MCF 10A (cell line): ENCODE data around the gene RNASE7. TPM values are rescaled to one million over a fixed set of nuclear protein-coding genes. Genes with fewer than 3 reads are reported as not detected.

Experiments used
- BruUV-seq: library from RNA; stranded (reverse); fragments of 400-500 nt; replicated peaks from 2 replicates; lab custom pipeline; 2021; lab: Mats Ljungman, UMichigan
- CTCF ChIA-PET: fragments of 300-600 bp; sonication (Branson Sonifier 250); formaldehyde crosslinking; extraction: SDS; loops from one replicate; lab custom pipeline; 2021; ENCODE audit warnings: antibody characterized with exemption, inconsistent platforms; lab: Yijun Ruan, JAX
- POLR2A ChIA-PET: fragments of 300-600, 350-650 bp; sonication (Branson Sonifier 250); formaldehyde crosslinking; extraction: SDS; loops from one replicate; lab custom pipeline; 2020; ENCODE audit warnings: antibody characterized with exemption, inconsistent platforms; lab: Yijun Ruan, JAX
- DNase-seq: peaks from one replicate; pipeline ENCODE4 v3.0.0-alpha.2; 2018; ENCODE audit not compliant: unreplicated experiment
- H3K27ac Mint-ChIP-seq: one replicate; pipeline ENCODE4 v1.8.0; 2022; ENCODE audit warnings: mild to moderate bottlenecking, low read depth, mixed read lengths; ENCODE audit not compliant: unreplicated experiment
- H3K27me3 Mint-ChIP-seq: one replicate; pipeline ENCODE4 v1.8.0; 2022; ENCODE audit warnings: mixed read lengths; ENCODE audit not compliant: insufficient read depth, unreplicated experiment
- H3K36me3 Mint-ChIP-seq: one replicate; pipeline ENCODE4 v1.8.0; 2022; ENCODE audit warnings: mild to moderate bottlenecking, moderate library complexity, mixed read lengths; ENCODE audit not compliant: insufficient read depth, unreplicated experiment
- H3K4me1 Mint-ChIP-seq: one replicate; pipeline ENCODE4 v1.8.0; 2022; ENCODE audit warnings: mixed read lengths; ENCODE audit not compliant: insufficient read depth, unreplicated experiment
- H3K4me3 Mint-ChIP-seq: one replicate; pipeline ENCODE4 v1.8.0; 2022; ENCODE audit warnings: mild to moderate bottlenecking, moderate library complexity, mixed read lengths; ENCODE audit not compliant: unreplicated experiment
- H3K9me3 Mint-ChIP-seq: one replicate; pipeline ENCODE4 v1.8.0; 2022; ENCODE audit warnings: mixed read lengths; ENCODE audit not compliant: unreplicated experiment
- CTCF ChIP-seq: fragments of 200-600 bp; IDR thresholded peaks from one replicate; pipeline ENCODE4 v1.8.0; 2022; ENCODE audit warnings: antibody characterized with exemption, mild to moderate bottlenecking; ENCODE audit not compliant: unreplicated experiment
- intact Hi-C: fragments of 100-400 bp; cut with micrococcal nuclease; formaldehyde crosslinking; loops from 2 replicates; pipeline ENCODE4 v1.14.1; 2022
- total RNA-seq: library from RNA; stranded (reverse); gene quantifications from 2 replicates; pipeline ENCODE4 v1.2.3, GENCODE V29; 2022

RNASE7 gene
- total RNA-seq, 1 experiment from 2014 or later = 10.9 TPM

DNA sequence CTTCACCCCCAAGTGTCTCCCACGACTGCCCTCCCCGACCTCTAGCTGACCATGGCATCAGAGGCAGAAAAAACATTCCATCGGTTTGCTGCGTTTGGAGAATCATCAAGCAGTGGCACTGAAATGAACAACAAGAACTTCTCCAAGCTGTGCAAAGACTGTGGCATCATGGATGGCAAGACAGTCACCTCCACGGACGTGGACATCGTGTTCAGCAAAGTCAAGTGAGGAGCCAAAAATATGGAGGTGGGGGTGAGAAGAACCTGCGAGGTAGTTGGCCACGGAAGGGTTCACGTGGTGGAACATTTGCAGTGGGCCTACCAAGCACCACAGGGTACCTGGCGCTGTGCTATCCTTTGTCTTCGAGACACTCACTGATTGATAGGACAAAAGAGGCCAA is 11.6 kb upstream of the RNASE7 start:
- Mint-ChIP-seq H3K9me3 (no peaks in the 10 kb centered on the region), H3K4me1 (no peaks in the 10 kb centered on the region), H3K27me3 (no peaks in the 10 kb centered on the region), H3K27ac (no peak overlapping the region), H3K36me3 (no peaks in the 10 kb centered on the region), H3K4me3 (no peak overlapping the region)
- BruUV-seq = no TSS peak
- intact Hi-C loops = no loop called here
- ChIA-PET POLR2A (no interaction called here), CTCF (interaction anchor here (0.7 to 6.6 kb wide), 3 partner anchors 10 to 31 kb away, joined by 4 to 104 read pairs (median 25); partner anchors contain the start of gene SLC39A2)
- DNase-seq = no peak
- TF ChIP-seq CTCF = no peak

- no peak overlapping the region for H3K4me3 Mint-ChIP-seq
Observed at GRCh38 chr14:21032326-21033132, 9.6 kb upstream of the RNASE7 start.

DNA sequence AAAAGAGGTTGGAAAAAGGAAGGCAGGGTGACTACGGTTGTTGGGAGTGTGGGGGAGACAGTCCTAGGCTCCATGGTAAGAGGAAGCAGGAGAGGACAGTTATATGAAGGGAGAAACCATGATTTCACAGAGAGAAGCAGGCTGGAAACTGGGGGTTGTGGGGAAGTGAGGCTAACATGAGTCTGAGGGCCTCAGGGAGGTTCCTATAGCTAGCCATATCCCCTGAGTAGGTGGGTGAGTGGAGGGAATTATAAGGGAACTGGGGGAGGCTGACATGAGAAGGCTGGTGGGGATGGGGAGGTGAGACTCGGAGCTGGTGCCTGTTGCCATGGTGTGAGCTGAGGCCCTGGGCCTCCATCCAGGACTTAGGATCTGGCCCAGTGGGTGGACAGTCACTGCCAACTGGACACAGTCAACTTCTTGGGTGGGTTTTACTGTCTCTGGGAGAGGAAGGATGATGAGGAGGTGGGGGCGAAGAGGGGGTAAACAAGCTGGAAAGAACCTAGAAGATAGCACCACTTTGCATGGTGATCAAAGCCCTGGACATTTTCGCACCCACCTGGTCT is 8.9 kb upstream of the RNASE7 start:
- DNase-seq = no peak
- POLR2A ChIA-PET = interaction anchor here (0.5 to 1.0 kb wide), 2 partner anchors 28 to 110 kb away, joined by 3 to 4 read pairs; no protein-coding TSS in a partner anchor
- Mint-ChIP-seq H3K27me3 (no peaks in the 10 kb centered on the region), H3K9me3 (no peaks in the 10 kb centered on the region), H3K4me3 (no peak overlapping the region), H3K36me3 (no peaks in the 10 kb centered on the region), H3K27ac (no peak overlapping the region), H3K4me1 (no peaks in the 10 kb centered on the region)
- CTCF ChIA-PET = interaction anchor here (0.6 to 6.6 kb wide), 14 partner anchors 10 to 349 kb away, joined by 3 to 104 read pairs (median 5); partner anchors contain the start of gene RNASE4
- TF ChIP-seq CTCF = no peak
- BruUV-seq = no TSS peak
- intact Hi-C loops = no loop called here

More at GRCh38 chr14:21032326-21033132, 9.6 kb upstream of the RNASE7 start:
- no TSS peak for BruUV-seq
- Mint-ChIP-seq H3K27ac (no peak overlapping the region), H3K9me3 (no peaks in the 10 kb centered on the region), H3K36me3 (no peaks in the 10 kb centered on the region), H3K27me3 (no peaks in the 10 kb centered on the region), H3K4me1 (no peaks in the 10 kb centered on the region)
- ChIA-PET CTCF (interaction anchor here (0.6 to 6.6 kb wide), 12 partner anchors 8 to 348 kb away, joined by 3 to 104 read pairs (median 5); partner anchors contain the start of gene RNASE4), POLR2A (interaction anchor here (1.0 kb wide), 1 partner anchor 28 kb away, joined by 3 read pairs; no protein-coding TSS in a partner anchor)
- intact Hi-C loops = no loop called here
- TF ChIP-seq CTCF = no peak
- DNase-seq = no peak

DNA sequence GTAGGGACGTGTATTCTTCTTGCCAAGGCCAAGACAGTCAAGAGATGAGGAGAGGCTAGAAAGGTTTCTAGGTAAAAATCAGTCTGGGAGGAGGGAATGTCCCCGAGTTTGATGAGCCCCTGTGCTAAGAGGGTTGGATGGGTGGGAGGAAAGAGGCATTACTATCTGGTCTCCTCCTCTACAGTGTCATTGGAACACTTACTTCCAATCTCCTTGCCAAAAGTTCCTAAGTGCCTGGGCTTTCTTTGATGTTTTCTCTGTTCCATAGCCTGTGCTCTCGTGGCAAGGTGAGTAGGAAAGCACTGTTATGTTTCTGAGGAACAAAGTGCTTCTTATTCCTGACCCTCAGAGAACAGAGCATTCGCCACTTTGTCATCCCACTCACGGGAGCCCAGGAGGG is 7.5 kb upstream of the RNASE7 start, which contains the start of gene RNASE13:
Gene RNASE13, minus strand, starts transcription at position 101 of the 400 bp plus-strand sequence. CDS start 519 bp downstream, outside the sequence.
- no peak for TF ChIP-seq CTCF
- Mint-ChIP-seq H3K4me1 (no peaks in the 10 kb centered on the region), H3K9me3 (no peaks in the 10 kb centered on the region), H3K27ac (no peak within 1 kb of the TSS), H3K27me3 (no peaks in the 10 kb centered on the region), H3K36me3 (no peaks in the 10 kb centered on the region), H3K4me3 (no peak within 1 kb of the TSS)
- intact Hi-C loops = no loop called here
- no peak for DNase-seq
- ChIA-PET POLR2A (no interaction called here), CTCF (interaction anchor here (0.7 to 6.6 kb wide), 8 partner anchors 17 to 71 kb away, joined by 3 to 104 read pairs (median 11); no protein-coding TSS in a partner anchor)
- BruUV-seq = no TSS peak
